ENCODE data around the gene MRPL48.

The MRPL48 gene

GRCh38 chr11:73875380-73875779 lies 87.7 kb downstream of the MRPL48 start:
- no peak overlapping the region for H3K27ac ChIP-seq (replicated peaks; ENCODE audit: low read length)
- no peak overlapping the region for H4K91ac ChIP-seq (ENCODE audit: low read depth, low read length, poor library complexity)
- DNase-seq (ENCODE audit: low spot score): no peak
- H3K79me1 ChIP-seq (ENCODE audit: low read depth, low read length): peaks cover 9% of the 10 kb centered on the region
- no peak overlapping the region for H3K9ac ChIP-seq (ENCODE audit: low read depth, low read length, poor library complexity)
- no peak overlapping the region for H2BK15ac ChIP-seq (ENCODE audit: low read length)
- H3K27me3 ChIP-seq (ENCODE audit: control insufficient read depth in 3 of 3, insufficient read depth in 3 of 3, low read depth in 1 of 3, low read length in 3 of 3): no peaks in the 10 kb centered on the region
- H2BK120ac ChIP-seq (ENCODE audit: low read depth, low read length): no peak overlapping the region
- H3K4ac ChIP-seq (ENCODE audit: low read length): no peak overlapping the region
- no peak overlapping the region for H2AK5ac ChIP-seq (ENCODE audit: low read depth, low read length)
- peaks cover 6 to 7% of the 10 kb centered on the region in 2 donors for H3K4me1 ChIP-seq (ENCODE audit: control insufficient read depth in 2 of 2, insufficient read depth in 1 of 2, low read depth in 1 of 2, low read length in 2 of 2)
- peaks cover 0 to 3% of the 10 kb centered on the region in 2 donors for H3K9me3 ChIP-seq (replicated peaks in 1 of 2; ENCODE audit: control insufficient read depth in 2 of 2, insufficient read depth in 1 of 2, low read depth in 1 of 2, low read length in 2 of 2)
- no peak overlapping the region for H2AFZ ChIP-seq (ENCODE audit: low read length)
- no peak overlapping the region for H3K23ac ChIP-seq (ENCODE audit: low read depth, low read length, poor library complexity)
- no peak overlapping the region for H2BK5ac ChIP-seq (ENCODE audit: low read length)
- H3K14ac ChIP-seq (ENCODE audit: low read length): no peak overlapping the region
- H4K8ac ChIP-seq (ENCODE audit: low read depth, low read length): no peak overlapping the region
- no peak overlapping the region for H3K18ac ChIP-seq (ENCODE audit: low read length)
- peaks cover 18 to 68% of the 10 kb centered on the region in 2 donors for H3K36me3 ChIP-seq (replicated peaks in 1 of 2; ENCODE audit: control insufficient read depth in 2 of 2, insufficient read depth in 2 of 2, low read length in 2 of 2)
- H3K4me3 ChIP-seq (ENCODE audit: low read length in 2 of 2): peak overlapping the region in 1 of 2 donors; percentile 60
- H3K4me2 ChIP-seq (ENCODE audit: insufficient read depth, low read length, poor library complexity, severe bottlenecking): peak overlapping the region; percentile 53
- H2BK12ac ChIP-seq (ENCODE audit: low read length): no peak overlapping the region
- no CpG with 5 or more reads among the region's 1 CpG for WGBS, 2 donors (ENCODE audit: extremely low coverage in 2 of 2, insufficient read length in 2 of 2, insufficient replicate concordance in 1 of 2)

- H3K18ac ChIP-seq (ENCODE audit: low read length): no peak overlapping the region
- H3K27ac ChIP-seq (replicated peaks; ENCODE audit: low read length): no peak overlapping the region
- no CpG with 5 or more reads among the region's 8 CpGs for WGBS, 2 donors (ENCODE audit: extremely low coverage in 2 of 2, insufficient read length in 2 of 2, insufficient replicate concordance in 1 of 2)
- no peak overlapping the region for H3K23ac ChIP-seq (ENCODE audit: low read depth, low read length, poor library complexity)
- DNase-seq (ENCODE audit: low spot score): no peak
- H3K9ac ChIP-seq (ENCODE audit: low read depth, low read length, poor library complexity): peak overlapping the region; percentile 65
- H3K4ac ChIP-seq (ENCODE audit: low read length): no peak overlapping the region
- peak overlapping the region; percentile 78 for H2AFZ ChIP-seq (ENCODE audit: low read length)
- no peak overlapping the region for H2BK15ac ChIP-seq (ENCODE audit: low read length)
- H3K36me3 ChIP-seq (replicated peaks in 1 of 2; ENCODE audit: control insufficient read depth in 2 of 2, insufficient read depth in 2 of 2, low read length in 2 of 2): peaks cover 18 to 64% of the 10 kb centered on the region in 2 donors
- peaks cover 0 to 3% of the 10 kb centered on the region in 2 donors for H3K9me3 ChIP-seq (replicated peaks in 1 of 2; ENCODE audit: control insufficient read depth in 2 of 2, insufficient read depth in 1 of 2, low read depth in 1 of 2, low read length in 2 of 2)
- H3K4me3 ChIP-seq (ENCODE audit: low read length in 2 of 2): peak overlapping the region; percentile 60 to 94
- H3K27me3 ChIP-seq (ENCODE audit: control insufficient read depth in 3 of 3, insufficient read depth in 3 of 3, low read depth in 1 of 3, low read length in 3 of 3): no peaks in the 10 kb centered on the region
- H3K14ac ChIP-seq (ENCODE audit: low read length): no peak overlapping the region
- H2BK5ac ChIP-seq (ENCODE audit: low read length): no peak overlapping the region
- H3K4me2 ChIP-seq (ENCODE audit: insufficient read depth, low read length, poor library complexity, severe bottlenecking): peak overlapping the region; percentile 53
- peaks cover 9% of the 10 kb centered on the region for H3K79me1 ChIP-seq (ENCODE audit: low read depth, low read length)
- H4K8ac ChIP-seq (ENCODE audit: low read depth, low read length): no peak overlapping the region
- no peak overlapping the region for H4K91ac ChIP-seq (ENCODE audit: low read depth, low read length, poor library complexity)
- peaks cover 6 to 7% of the 10 kb centered on the region in 2 donors for H3K4me1 ChIP-seq (ENCODE audit: control insufficient read depth in 2 of 2, insufficient read depth in 1 of 2, low read depth in 1 of 2, low read length in 2 of 2)
- H2AK5ac ChIP-seq (ENCODE audit: low read depth, low read length): no peak overlapping the region
- no peak overlapping the region for H2BK12ac ChIP-seq (ENCODE audit: low read length)
- no peak overlapping the region for H2BK120ac ChIP-seq (ENCODE audit: low read depth, low read length)
Measured at GRCh38 chr11:73875840-73876239, 88.2 kb downstream of the MRPL48 start.

GRCh38 chr11:73876424-73877310 lies 89.0 kb downstream of the MRPL48 start, which contains the start of the genes COA4 and PAAF1:
TSS of gene COA4 (minus strand) at chr11:73876846. CDS start at chr11:73873378, 3,468 bp downstream.
TSS of gene PAAF1 (plus strand) at chr11:73876999. CDS start at chr11:73877022, 23 bp downstream.
- Histone ChIP-seq H3K4ac (ENCODE audit: low read length) (no peak within 1 kb of the TSS), H4K8ac (ENCODE audit: low read depth, low read length) (no peak within 1 kb of the TSS), H3K4me2 (ENCODE audit: insufficient read depth, low read length, poor library complexity, severe bottlenecking) (peak within 1 kb of the TSS; percentile 89), H2AK5ac (ENCODE audit: low read depth, low read length) (peak within 1 kb of the TSS; percentile 44), H2BK12ac (ENCODE audit: low read length) (no peak within 1 kb of the TSS), H3K18ac (ENCODE audit: low read length) (peak within 1 kb of the TSS; percentile 87), H2BK120ac (ENCODE audit: low read depth, low read length) (no peak within 1 kb of the TSS), H3K9me3 (replicated peaks in 1 of 2; ENCODE audit: control insufficient read depth in 2 of 2, insufficient read depth in 1 of 2, low read depth in 1 of 2, low read length in 2 of 2) (peaks cover 0 to 3% of the 10 kb centered on the region in 2 donors), H3K9ac (ENCODE audit: low read depth, low read length, poor library complexity) (peak within 1 kb of the TSS; percentile 94), H3K14ac (ENCODE audit: low read length) (peak within 1 kb of the TSS; percentile 85), H3K27me3 (ENCODE audit: control insufficient read depth in 3 of 3, insufficient read depth in 3 of 3, low read depth in 1 of 3, low read length in 3 of 3) (no peaks in the 10 kb centered on the region), H2AFZ (ENCODE audit: low read length) (peak within 1 kb of the TSS; percentile 78), H3K4me3 (ENCODE audit: low read length in 2 of 2) (peak within 1 kb of the TSS; percentile 60 to 94), H4K91ac (ENCODE audit: low read depth, low read length, poor library complexity) (peak within 1 kb of the TSS; percentile 7), H3K23ac (ENCODE audit: low read depth, low read length, poor library complexity) (peak within 1 kb of the TSS; percentile 66), H3K4me1 (ENCODE audit: control insufficient read depth in 2 of 2, insufficient read depth in 1 of 2, low read depth in 1 of 2, low read length in 2 of 2) (peaks cover 6 to 7% of the 10 kb centered on the region in 2 donors), H2BK5ac (ENCODE audit: low read length) (peak within 1 kb of the TSS; percentile 31), H3K79me1 (ENCODE audit: low read depth, low read length) (peaks cover 9% of the 10 kb centered on the region), H3K27ac (replicated peaks; ENCODE audit: low read length) (peak within 1 kb of the TSS; percentile 87), H2BK15ac (ENCODE audit: low read length) (no peak within 1 kb of the TSS), H3K36me3 (replicated peaks in 1 of 2; ENCODE audit: control insufficient read depth in 2 of 2, insufficient read depth in 2 of 2, low read length in 2 of 2) (peaks cover 16 to 56% of the 10 kb centered on the region in 2 donors)
- peak; percentile 99 for DNase-seq (ENCODE audit: low spot score)
- no CpG with 5 or more reads among the region's 57 CpGs for WGBS, 2 donors (ENCODE audit: extremely low coverage in 2 of 2, insufficient read length in 2 of 2, insufficient replicate concordance in 1 of 2)

- no peak overlapping the region for H2BK5ac ChIP-seq (ENCODE audit: low read length)
- peaks cover 5 to 47% of the 10 kb centered on the region in 2 donors for H3K36me3 ChIP-seq (replicated peaks in 1 of 2; ENCODE audit: control insufficient read depth in 2 of 2, insufficient read depth in 2 of 2, low read length in 2 of 2)
- H3K9me3 ChIP-seq (replicated peaks in 1 of 2; ENCODE audit: control insufficient read depth in 2 of 2, insufficient read depth in 1 of 2, low read depth in 1 of 2, low read length in 2 of 2): peaks cover 0 to 3% of the 10 kb centered on the region in 2 donors
- no peak overlapping the region for H2BK15ac ChIP-seq (ENCODE audit: low read length)
- no peak overlapping the region for H3K27ac ChIP-seq (replicated peaks; ENCODE audit: low read length)
- H3K9ac ChIP-seq (ENCODE audit: low read depth, low read length, poor library complexity): no peak overlapping the region
- no peak overlapping the region for H3K4me2 ChIP-seq (ENCODE audit: insufficient read depth, low read length, poor library complexity, severe bottlenecking)
- no peak overlapping the region for H2BK12ac ChIP-seq (ENCODE audit: low read length)
- DNase-seq (ENCODE audit: low spot score): no peak
- H3K79me1 ChIP-seq (ENCODE audit: low read depth, low read length): peaks cover 9% of the 10 kb centered on the region
- no peak overlapping the region for H3K4ac ChIP-seq (ENCODE audit: low read length)
- no CpG with 5 or more reads among the region's 1 CpG for WGBS, 2 donors (ENCODE audit: extremely low coverage in 2 of 2, insufficient read length in 2 of 2, insufficient replicate concordance in 1 of 2)
- H2BK120ac ChIP-seq (ENCODE audit: low read depth, low read length): no peak overlapping the region
- no peaks in the 10 kb centered on the region for H3K27me3 ChIP-seq (ENCODE audit: control insufficient read depth in 3 of 3, insufficient read depth in 3 of 3, low read depth in 1 of 3, low read length in 3 of 3)
- no peak overlapping the region for H3K18ac ChIP-seq (ENCODE audit: low read length)
- no peak overlapping the region for H4K91ac ChIP-seq (ENCODE audit: low read depth, low read length, poor library complexity)
- H2AFZ ChIP-seq (ENCODE audit: low read length): no peak overlapping the region
- H3K4me3 ChIP-seq (ENCODE audit: low read length in 2 of 2): no peak overlapping the region
- H3K14ac ChIP-seq (ENCODE audit: low read length): no peak overlapping the region
- H4K8ac ChIP-seq (ENCODE audit: low read depth, low read length): no peak overlapping the region
- no peak overlapping the region for H2AK5ac ChIP-seq (ENCODE audit: low read depth, low read length)
- no peak overlapping the region for H3K23ac ChIP-seq (ENCODE audit: low read depth, low read length, poor library complexity)
- peaks cover 6 to 7% of the 10 kb centered on the region in 2 donors for H3K4me1 ChIP-seq (ENCODE audit: control insufficient read depth in 2 of 2, insufficient read depth in 1 of 2, low read depth in 1 of 2, low read length in 2 of 2)
Measured at GRCh38 chr11:73878771-73879170, 91.1 kb downstream of the MRPL48 start.
